Colonic mucosa (tissue), 4 donors: Measurements from ENCODE around the gene ITPR2. TPM values are rescaled to one million over a fixed set of nuclear protein-coding genes. Genes with fewer than 3 reads are reported as not detected.

Experiments used
- DNase-seq: peaks from one replicate; pipeline ENCODE4 v3.0.0-alpha.2; 2020
- H3K27ac ChIP-seq: fragments of 200-600 bp; one replicate; pipeline ENCODE4 v1.8.0; 2021
- H3K27me3 ChIP-seq: fragments of 200-600 bp; one replicate; pipeline ENCODE4 v1.8.0; 2021
- H3K36me3 ChIP-seq: fragments of 200-600 bp; one replicate; pipeline ENCODE4 v1.8.0; 2021
- H3K4me1 ChIP-seq: fragments of 200-600 bp; one replicate; pipeline ENCODE4 v1.8.0; 2021; ENCODE audit warnings: mild to moderate bottlenecking
- H3K4me3 ChIP-seq: fragments of 200-600 bp; one replicate; pipeline ENCODE4 v1.8.0; 2021
- H3K9ac ChIP-seq, 2 donors: one replicate each; pipeline ENCODE4 v1.7.0; 2013; ENCODE audit warnings: control low read depth in 2 of 2, low read depth in 2 of 2, low read length in 2 of 2
- H3K9me3 ChIP-seq: fragments of 200-600 bp; one replicate; pipeline ENCODE4 v1.8.0; 2021
- CTCF ChIP-seq: fragments of 200-600 bp; IDR thresholded peaks from one replicate; pipeline ENCODE4 v1.8.0; 2022; ENCODE audit warnings: antibody characterized with exemption, mild to moderate bottlenecking
- intact Hi-C: fragments of 100-400 bp; cut with DNase I; formaldehyde crosslinking; loops from one replicate; pipeline ENCODE4 v1.14.1; 2022
- total RNA-seq, 2 donors: library from RNA; stranded (reverse); fragmentation: NEBNext Ultra II Directional in 1 of 2; extraction: Animal tissue kit (Norgen Biotek cat#: 25700) in 1 of 2; gene quantifications; one replicate each; pipeline ENCODE4 v1.2.1, GENCODE V29; 2021
- donor health status: healthy.
- donor health status: DM: no; HTN: no; CAD: no.
- donor health status: DM: no; HTN: no; CAD: no.

ITPR2 gene
- total RNA-seq, 2 donors from 2014 or later: 15.9 to 39.3 TPM

- H3K4me3 ChIP-seq: no peak overlapping the region
- H3K4me1 ChIP-seq: no peaks in the 10 kb centered on the region
- intact Hi-C loops: no loop called here
- no peaks in the 10 kb centered on the region for H3K9me3 ChIP-seq
- no peaks in the 10 kb centered on the region for H3K36me3 ChIP-seq
- no peak for TF ChIP-seq CTCF
- no peak overlapping the region for H3K9ac ChIP-seq
- no peak for DNase-seq
- H3K27me3 ChIP-seq: no peaks in the 10 kb centered on the region
- no peak overlapping the region for H3K27ac ChIP-seq
These were observed 501.9 kb downstream of the ITPR2 start for GRCh38 chr12:26331136-26331535.

- Histone ChIP-seq H3K4me1 (no peaks in the 10 kb centered on the region), H3K9ac (no peak overlapping the region), H3K4me3 (no peak overlapping the region), H3K36me3 (no peaks in the 10 kb centered on the region), H3K27ac (no peak overlapping the region), H3K9me3 (no peaks in the 10 kb centered on the region), H3K27me3 (no peaks in the 10 kb centered on the region)
- intact Hi-C loops: no loop called here
- no peak for TF ChIP-seq CTCF
- DNase-seq: no peak
These were observed 504.9 kb downstream of the ITPR2 start for GRCh38 chr12:26327975-26328644.

GRCh38 chr12:26323673-26324072, 509.3 kb downstream of the ITPR2 start:
- no peaks in the 10 kb centered on the region for H3K4me1 ChIP-seq
- H3K36me3 ChIP-seq: no peaks in the 10 kb centered on the region
- H3K27me3 ChIP-seq: no peaks in the 10 kb centered on the region
- no peak overlapping the region for H3K9ac ChIP-seq
- intact Hi-C loops: no loop called here
- DNase-seq: no peak
- H3K4me3 ChIP-seq: no peak overlapping the region
- H3K9me3 ChIP-seq: no peaks in the 10 kb centered on the region
- H3K27ac ChIP-seq: no peak overlapping the region
- no peak for TF ChIP-seq CTCF

GRCh38 chr12:26319511-26319910, 513.5 kb downstream of the ITPR2 start:
- no peak overlapping the region for H3K27ac ChIP-seq
- no peak for DNase-seq

GRCh38 chr12:26318661-26319068, 514.3 kb downstream of the ITPR2 start:
- Histone ChIP-seq H3K27ac (no peak overlapping the region), H3K9ac (no peak overlapping the region), H3K27me3 (no peaks in the 10 kb centered on the region), H3K4me1 (no peaks in the 10 kb centered on the region), H3K4me3 (no peak overlapping the region), H3K36me3 (no peaks in the 10 kb centered on the region), H3K9me3 (no peaks in the 10 kb centered on the region)
- no peak for TF ChIP-seq CTCF
- intact Hi-C loops: no loop called here
- DNase-seq: peak; percentile 22

More at GRCh38 chr12:26319511-26319910, 513.5 kb downstream of the ITPR2 start:
- no peaks in the 10 kb centered on the region for H3K27me3 ChIP-seq
- H3K9me3 ChIP-seq: no peaks in the 10 kb centered on the region
- H3K36me3 ChIP-seq: no peaks in the 10 kb centered on the region
- no peaks in the 10 kb centered on the region for H3K4me1 ChIP-seq
- TF ChIP-seq CTCF: no peak
- no peak overlapping the region for H3K4me3 ChIP-seq
- intact Hi-C loops: no loop called here
- no peak overlapping the region for H3K9ac ChIP-seq
